ENCODE results near the gene GYPB.
"Not testable (repeated sequence)": the region's sequence is repeated elsewhere in the genome, so short reads cannot be mapped to it uniquely, and the experiment has no call there.

The GYPB gene

DNA sequence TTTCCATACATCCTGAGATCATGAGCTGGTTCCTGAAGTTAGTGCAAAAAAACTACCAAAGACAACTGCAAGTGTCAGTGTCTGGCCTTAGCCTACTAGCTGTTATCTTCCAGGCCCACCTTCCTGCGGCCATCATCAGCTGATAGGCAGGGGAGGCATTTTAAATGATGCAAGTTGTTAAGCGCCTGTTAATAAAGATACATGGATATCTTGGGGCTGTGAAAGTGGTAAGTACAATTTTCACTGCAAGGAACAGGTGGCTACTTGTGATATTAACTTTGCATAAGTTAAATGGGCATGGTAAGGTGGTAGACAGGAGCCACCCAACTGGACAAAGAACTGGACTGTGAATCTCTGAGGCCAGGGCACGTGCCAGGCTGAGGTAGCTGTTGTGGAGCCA lies at the start of gene GYPB:
TSS of gene GYPB (minus strand) at position 104 of the 400 bp plus-strand sequence. CDS start at position 11, 93 bp downstream.
- not testable (repeated sequence) for DNase-seq (ENCODE audit: low read depth)

- not testable (repeated sequence) for DNase-seq (ENCODE audit: low read depth)
Observed at GRCh38 chr4:144061556-144061955, 42.4 kb upstream of the GYPB start.

GRCh38 chr4:144060234-144060859 lies 41.2 kb upstream of the GYPB start:
- DNase-seq (ENCODE audit: low read depth) = not testable (repeated sequence)

DNA sequence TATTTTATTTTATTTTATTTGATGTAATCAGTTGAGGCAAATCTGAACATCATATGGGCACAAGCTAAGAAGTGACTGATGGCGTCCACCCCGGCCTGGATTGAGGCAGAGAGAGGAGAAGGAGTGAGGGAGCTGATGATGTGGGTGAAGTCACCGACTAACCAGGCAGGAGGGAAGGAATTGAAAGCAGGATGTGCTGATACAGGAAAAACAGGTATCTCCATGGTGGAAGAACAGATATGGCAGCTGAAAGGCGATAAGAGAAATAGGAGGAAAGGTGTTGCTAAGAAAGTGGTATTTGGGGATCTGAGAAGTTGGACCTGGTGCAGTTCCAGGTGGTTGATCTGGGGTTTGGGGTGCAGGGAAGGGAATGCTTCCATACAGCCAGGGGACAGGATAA lies 37.6 kb upstream of the GYPB start:
- no peak for DNase-seq (ENCODE audit: low read depth)

DNA sequence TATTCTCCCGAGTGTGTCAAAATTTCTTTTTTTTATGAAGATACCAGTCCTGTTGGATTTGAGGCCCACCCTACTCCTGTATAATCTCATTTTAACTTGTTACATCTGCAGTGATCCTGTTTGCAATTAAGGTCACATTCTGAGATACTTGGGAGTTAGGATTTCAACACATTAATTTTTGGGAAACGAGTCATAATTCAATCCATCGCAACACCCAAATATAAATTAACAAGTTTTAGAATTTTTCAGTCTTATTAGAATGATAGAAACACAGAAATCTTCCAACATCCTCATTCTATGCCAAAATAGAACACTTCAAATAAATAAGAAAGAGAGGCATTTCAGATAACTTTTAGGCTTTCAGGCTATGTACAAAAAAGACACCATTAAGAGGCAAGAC lies 36.2 kb upstream of the GYPB start:
- DNase-seq (ENCODE audit: low read depth) = not testable (repeated sequence)

- DNase-seq (ENCODE audit: low read depth) = not testable (repeated sequence)
Observed at GRCh38 chr4:144051494-144051893, 32.3 kb upstream of the GYPB start.

GRCh38 chr4:144050631-144051030 lies 31.5 kb upstream of the GYPB start:
- DNase-seq (ENCODE audit: low read depth) = not testable (repeated sequence)

DNA sequence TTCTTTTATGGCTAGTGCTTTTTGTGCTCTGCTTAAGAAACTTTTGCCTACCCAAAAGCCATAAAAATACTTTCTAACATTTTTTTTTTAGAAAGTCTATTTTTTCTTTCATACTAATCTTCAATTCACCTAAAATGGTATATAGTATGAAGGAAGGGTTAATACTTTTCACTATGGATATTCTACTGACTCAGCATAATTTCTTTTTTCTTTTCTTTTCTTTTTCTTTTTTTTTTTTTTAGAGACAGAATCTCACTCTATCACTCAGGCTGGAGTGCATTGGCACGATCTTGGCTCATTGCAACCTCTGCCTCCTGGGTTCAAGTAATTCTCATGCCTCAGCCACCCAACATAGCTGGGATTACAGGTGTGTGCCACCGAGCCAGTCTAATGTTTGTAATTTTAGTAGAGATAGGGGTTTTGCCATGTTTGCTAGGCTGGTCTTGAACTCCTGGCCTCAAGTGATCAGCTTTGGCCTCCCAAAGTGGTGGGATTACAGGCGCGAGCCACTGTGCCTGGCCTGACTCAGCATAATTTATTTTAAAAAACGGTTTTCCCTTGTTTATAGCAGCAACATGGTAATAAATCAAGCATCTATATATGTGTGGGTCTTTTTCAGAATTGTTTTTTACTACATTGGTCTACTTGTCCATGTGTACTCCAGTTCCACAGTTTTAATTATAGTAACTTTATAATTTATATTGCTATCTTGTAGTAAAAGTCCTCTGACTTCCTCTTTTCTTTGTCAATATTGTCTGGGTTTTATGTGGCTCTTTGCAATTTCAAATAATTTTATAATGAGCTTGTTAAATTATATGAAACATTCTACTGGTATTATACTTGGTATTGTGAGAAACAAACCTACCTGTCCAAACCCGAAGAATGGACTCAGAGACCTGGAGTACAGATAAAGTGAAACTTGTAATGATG lies 30.6 kb upstream of the GYPB start:
- not testable (repeated sequence) for DNase-seq (ENCODE audit: low read depth)

- not testable (repeated sequence) for DNase-seq (ENCODE audit: low read depth)
Observed at GRCh38 chr4:144044936-144045335, 25.8 kb upstream of the GYPB start.

DNA sequence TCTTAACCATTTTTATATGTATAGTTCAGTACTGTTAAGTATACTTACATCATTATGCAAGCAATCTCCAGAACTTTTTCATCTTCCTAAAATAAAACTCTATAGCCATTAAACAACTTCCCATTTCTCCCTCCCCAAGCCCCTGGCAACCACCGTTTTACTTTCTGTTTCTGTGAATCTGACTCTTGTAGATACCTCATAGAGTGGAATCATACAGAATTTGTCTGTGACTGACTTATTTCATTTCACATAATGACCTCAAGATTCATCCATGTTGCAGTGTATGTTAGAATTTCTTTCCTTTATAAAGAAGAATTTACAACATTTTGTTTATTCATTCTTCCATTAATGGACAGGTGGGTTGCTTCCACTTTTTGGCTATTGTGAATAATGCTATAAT lies 13.4 kb upstream of the GYPB start:
- DNase-seq (ENCODE audit: low read depth) = not testable (repeated sequence)

- not testable (repeated sequence) for DNase-seq (ENCODE audit: low read depth)
Observed at GRCh38 chr4:144031875-144032274, 12.7 kb upstream of the GYPB start.

DNA sequence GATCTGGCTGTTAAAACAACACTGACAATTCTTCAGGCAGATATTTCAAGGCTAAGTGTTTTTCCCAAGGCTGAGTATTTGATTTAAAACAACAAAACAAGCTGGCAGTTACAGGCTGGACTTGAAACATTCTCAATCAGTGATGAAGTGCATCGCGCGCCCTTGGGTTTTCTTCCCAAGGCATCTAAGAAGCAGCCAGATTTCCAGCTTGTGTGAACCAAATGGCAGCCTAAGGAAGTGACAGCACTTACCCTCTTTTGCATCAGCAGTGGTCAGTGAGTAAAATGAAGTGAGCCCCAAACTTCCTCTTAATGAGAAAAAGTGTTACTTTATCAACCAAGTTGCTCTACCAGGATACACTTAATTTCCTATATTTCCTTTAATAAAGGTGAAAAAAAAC lies 12.2 kb upstream of the GYPB start:
- not testable (repeated sequence) for DNase-seq (ENCODE audit: low read depth)

- DNase-seq (ENCODE audit: low read depth) = not testable (repeated sequence)
Observed at GRCh38 chr4:144030708-144031107, 11.5 kb upstream of the GYPB start.

GRCh38 chr4:144026682-144027081 lies 7.5 kb upstream of the GYPB start:
- DNase-seq (ENCODE audit: low read depth) = not testable (repeated sequence)

- not testable (repeated sequence) for DNase-seq (ENCODE audit: low read depth)
Observed at GRCh38 chr4:144024399-144025053, 5.3 kb upstream of the GYPB start.

DNA sequence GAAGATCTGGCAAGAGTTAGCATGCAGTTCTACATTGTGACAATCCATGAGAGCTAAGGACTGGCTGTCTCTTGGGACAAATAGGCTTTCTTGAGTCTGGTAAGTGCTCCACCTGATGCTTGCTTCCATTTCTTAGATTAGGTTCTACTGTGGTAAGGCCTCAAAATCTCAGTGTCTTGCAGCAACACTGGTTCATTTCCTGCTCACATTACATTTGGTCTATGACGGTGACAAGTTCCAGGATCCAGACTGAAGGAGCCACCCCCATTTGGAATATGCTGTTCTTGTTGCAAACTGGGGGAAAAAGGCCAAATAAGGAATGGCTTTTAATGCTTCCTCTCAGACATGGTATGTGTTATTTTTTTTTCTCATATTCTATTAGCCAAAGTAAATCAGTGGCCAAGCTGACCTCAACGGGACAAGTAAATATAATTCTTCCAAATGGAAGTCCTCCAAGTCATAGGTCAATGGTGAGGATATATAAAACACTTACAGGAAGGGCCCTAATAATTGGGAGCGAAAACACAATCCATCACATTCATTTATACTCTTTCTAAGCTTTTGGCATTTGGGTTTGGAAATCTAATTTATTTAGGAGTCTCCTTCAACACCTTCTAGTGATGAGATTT lies 3.7 kb upstream of the GYPB start:
- DNase-seq (ENCODE audit: low read depth) = not testable (repeated sequence)

GRCh38 chr4:144021336-144021990 lies 2.3 kb upstream of the GYPB start:
- DNase-seq (ENCODE audit: low read depth) = not testable (repeated sequence)

- not testable (repeated sequence) for DNase-seq (ENCODE audit: low read depth)
Observed at GRCh38 chr4:144018223-144019000, 768 bp downstream of the GYPB start.

DNA sequence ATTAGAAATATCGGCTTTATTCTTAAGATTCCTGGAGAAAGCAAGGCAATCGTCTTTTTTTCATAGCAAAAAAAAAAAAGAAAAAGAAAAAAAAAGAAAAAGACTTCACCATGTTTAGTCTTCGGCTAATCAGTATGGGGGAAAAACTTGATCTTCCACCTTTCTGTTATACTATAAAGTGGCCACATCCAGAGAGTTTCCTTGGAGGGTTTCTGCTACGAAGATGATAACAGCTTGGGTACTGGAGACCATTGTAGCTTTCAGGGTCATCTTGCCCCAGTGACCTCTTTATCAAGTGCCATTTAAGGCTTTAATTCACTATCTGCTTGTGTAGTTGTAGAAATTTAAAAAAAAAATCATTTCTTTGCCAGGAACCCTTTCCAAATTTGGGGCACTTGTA lies 1.9 kb downstream of the GYPB start:
- not testable (repeated sequence) for DNase-seq (ENCODE audit: low read depth)

DNA sequence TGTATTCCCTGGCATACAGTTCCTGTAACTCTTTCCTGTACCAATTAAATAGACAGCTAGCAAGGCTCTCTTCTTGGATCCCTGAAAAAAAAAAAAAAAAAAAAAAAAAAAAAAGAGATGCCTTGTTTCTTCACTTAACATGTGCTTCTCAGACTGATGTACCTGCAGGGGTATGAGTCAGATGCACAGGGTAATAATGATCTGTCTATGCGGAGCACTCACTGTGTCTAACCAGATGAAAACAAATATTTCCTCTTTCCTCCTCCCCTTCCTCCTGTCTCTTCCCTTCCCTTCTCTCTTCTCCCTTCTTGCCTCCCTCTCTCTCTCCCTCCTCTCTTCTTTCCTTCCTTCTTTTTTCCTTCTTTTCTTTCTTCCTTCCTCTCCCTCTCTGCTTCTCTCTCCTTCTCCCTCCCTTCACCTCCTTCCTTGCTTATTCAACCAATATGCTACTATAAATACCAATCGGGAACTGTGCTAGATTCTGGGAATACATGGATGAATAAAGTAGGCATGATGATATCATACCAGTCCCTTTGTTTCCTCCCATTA lies 3.0 kb downstream of the GYPB start:
- DNase-seq (ENCODE audit: low read depth) = not testable (repeated sequence)

Data from stimulated activated CD8-positive, alpha-beta memory T cell treated with anti-CD3 and anti-CD28 coated beads, Interleukin-15, amount 100 ng/mL, for 24 hours (primary cell).